ENCODE results near the gene LSM2.
"Not testable (repeated sequence)": the region's sequence is repeated elsewhere in the genome, so short reads cannot be mapped to it uniquely, and the experiment has no call there.

LSM2 gene

GRCh38 chr6:31844507-31844906, 37.7 kb upstream of the LSM2 start:
- Histone ChIP-seq H3K4me3 (ENCODE audit: low read depth, low read length) (no peak overlapping the region), H3K27ac (no peak overlapping the region)
- no peak for DNase-seq

GRCh38 chr6:31842053-31842452, 35.3 kb upstream of the LSM2 start:
- TF ChIP-seq CTCF (IDR thresholded peaks at IDR 0.05; ENCODE audit: low read depth, low read length) = no peak
- no peak overlapping the region for H3K27ac ChIP-seq
- H3K27me3 ChIP-seq (ENCODE audit: insufficient read depth, low read depth, severe bottlenecking) = no peaks in the 10 kb centered on the region
- H3K36me3 ChIP-seq = peaks cover 58% of the 10 kb centered on the region
- H3K9me3 ChIP-seq (ENCODE audit: severe bottlenecking) = peaks cover 4% of the 10 kb centered on the region
- H3K4me3 ChIP-seq (ENCODE audit: low read depth, low read length) = no peak overlapping the region
- no peak for DNase-seq

More at GRCh38 chr6:31844507-31844906, 37.7 kb upstream of the LSM2 start:
- no peaks in the 10 kb centered on the region for H3K27me3 ChIP-seq (ENCODE audit: insufficient read depth, low read depth, severe bottlenecking)
- peaks cover 33% of the 10 kb centered on the region for H3K36me3 ChIP-seq
- H3K9me3 ChIP-seq (ENCODE audit: severe bottlenecking) = peaks cover 4% of the 10 kb centered on the region
- TF ChIP-seq CTCF (IDR thresholded peaks at IDR 0.05; ENCODE audit: low read depth, low read length) = no peak

- H3K4me3 ChIP-seq (ENCODE audit: low read depth, low read length); H3K27me3 ChIP-seq (ENCODE audit: insufficient read depth, low read depth, severe bottlenecking): not testable (repeated sequence)
These were observed 33.0 kb upstream of the LSM2 start for GRCh38 chr6:31839779-31840126.

GRCh38 chr6:31838968-31839367, 32.2 kb upstream of the LSM2 start:
- no peak for TF ChIP-seq CTCF (IDR thresholded peaks at IDR 0.05; ENCODE audit: low read depth, low read length)
- DNase-seq = no peak
- Histone ChIP-seq H3K4me3 (ENCODE audit: low read depth, low read length) (no peak overlapping the region), H3K36me3 (peaks cover 80% of the 10 kb centered on the region), H3K27me3 (ENCODE audit: insufficient read depth, low read depth, severe bottlenecking) (no peaks in the 10 kb centered on the region), H3K27ac (no peak overlapping the region), H3K9me3 (ENCODE audit: severe bottlenecking) (peaks cover 4% of the 10 kb centered on the region)

More at GRCh38 chr6:31839779-31840126, 33.0 kb upstream of the LSM2 start:
- not testable (repeated sequence) for H3K9me3 ChIP-seq (ENCODE audit: severe bottlenecking); DNase-seq
- peak overlapping the region; percentile 1; the same call in 1 of the 2 replicates for H3K27ac ChIP-seq
- H3K36me3 ChIP-seq = peaks cover 80% of the 10 kb centered on the region

GRCh38 chr6:31838114-31838553, 31.4 kb upstream of the LSM2 start:
- H3K4me3 ChIP-seq (ENCODE audit: low read depth, low read length); H3K27me3 ChIP-seq (ENCODE audit: insufficient read depth, low read depth, severe bottlenecking); H3K27ac ChIP-seq; H3K9me3 ChIP-seq (ENCODE audit: severe bottlenecking); DNase-seq: not testable (repeated sequence)
- H3K36me3 ChIP-seq = peaks cover 80% of the 10 kb centered on the region

- TF ChIP-seq CTCF (IDR thresholded peaks at IDR 0.05; ENCODE audit: low read depth, low read length) = no peak
- H3K9me3 ChIP-seq (ENCODE audit: severe bottlenecking) = peaks cover 2% of the 10 kb centered on the region
- no peak overlapping the region for H3K27ac ChIP-seq
- peak overlapping the region; percentile 2; the same call in 1 of the 2 replicates for H3K4me3 ChIP-seq (ENCODE audit: low read depth, low read length)
- H3K27me3 ChIP-seq (ENCODE audit: insufficient read depth, low read depth, severe bottlenecking) = no peaks in the 10 kb centered on the region
- DNase-seq = no peak
- H3K36me3 ChIP-seq = peaks cover 76% of the 10 kb centered on the region
These were observed 30.8 kb upstream of the LSM2 start for GRCh38 chr6:31837369-31838113.

Measured in WERI-Rb-1 (cell line).